Fibroblast of mammary gland (primary cell): ENCODE measurements around the gene SRPRB.

ENCODE experiments used
- DNase-seq: peaks from one replicate; pipeline ENCODE4 v3.0.0-alpha.2; 2010; ENCODE audit warnings: low read depth
- H3K4me3 ChIP-seq: 2 replicates; pipeline ENCODE4 v1.5.1; 2011; ENCODE audit warnings: low read depth, mild to moderate bottlenecking, low read length, moderate library complexity; ENCODE audit not compliant: control insufficient read depth
- TF ChIP-seq, protein P1 (sequence below): conservative IDR thresholded peaks from 2 replicates; pipeline ENCODE4 v1.5.1; 2011; ENCODE audit warnings: low read depth, low read length, inconsistent platforms; ENCODE audit not compliant: control insufficient read depth, insufficient read depth

Gene SRPRB

DNA sequence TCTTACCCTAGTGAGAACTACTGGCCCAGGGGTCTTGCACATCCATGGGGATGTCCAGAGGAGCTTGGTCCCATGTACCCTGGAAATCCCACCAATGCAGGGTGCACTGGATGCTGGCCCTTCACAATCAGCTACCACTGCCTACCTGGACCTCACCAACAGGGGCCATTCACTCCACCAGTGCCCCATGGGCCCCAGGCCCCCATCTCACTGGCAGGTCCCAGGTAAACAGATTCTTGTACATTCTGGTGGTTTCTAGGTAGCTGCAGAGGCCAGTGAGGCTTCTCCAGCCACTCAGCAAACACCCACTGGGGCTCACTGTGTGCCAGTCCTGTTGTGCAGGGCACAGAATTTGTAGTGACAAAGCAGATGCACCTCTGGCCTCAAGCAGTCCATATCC lies 65.2 kb downstream of the SRPRB start:
- DNase-seq, result no peak

More for the DNA sequence above, 65.2 kb downstream of the SRPRB start:
- TF ChIP-seq, protein P1, sequence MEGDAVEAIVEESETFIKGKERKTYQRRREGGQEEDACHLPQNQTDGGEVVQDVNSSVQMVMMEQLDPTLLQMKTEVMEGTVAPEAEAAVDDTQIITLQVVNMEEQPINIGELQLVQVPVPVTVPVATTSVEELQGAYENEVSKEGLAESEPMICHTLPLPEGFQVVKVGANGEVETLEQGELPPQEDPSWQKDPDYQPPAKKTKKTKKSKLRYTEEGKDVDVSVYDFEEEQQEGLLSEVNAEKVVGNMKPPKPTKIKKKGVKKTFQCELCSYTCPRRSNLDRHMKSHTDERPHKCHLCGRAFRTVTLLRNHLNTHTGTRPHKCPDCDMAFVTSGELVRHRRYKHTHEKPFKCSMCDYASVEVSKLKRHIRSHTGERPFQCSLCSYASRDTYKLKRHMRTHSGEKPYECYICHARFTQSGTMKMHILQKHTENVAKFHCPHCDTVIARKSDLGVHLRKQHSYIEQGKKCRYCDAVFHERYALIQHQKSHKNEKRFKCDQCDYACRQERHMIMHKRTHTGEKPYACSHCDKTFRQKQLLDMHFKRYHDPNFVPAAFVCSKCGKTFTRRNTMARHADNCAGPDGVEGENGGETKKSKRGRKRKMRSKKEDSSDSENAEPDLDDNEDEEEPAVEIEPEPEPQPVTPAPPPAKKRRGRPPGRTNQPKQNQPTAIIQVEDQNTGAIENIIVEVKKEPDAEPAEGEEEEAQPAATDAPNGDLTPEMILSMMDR, result no peak
- no peak overlapping the region for H3K4me3 ChIP-seq
